ENCODE results near the gene SLIT1.

GRCh38 chr10:97007417-97007816, 178.3 kb downstream of the SLIT1 start:
- TF ChIP-seq CTCF (optimal IDR thresholded peaks at IDR 0.05 in 1 of 3, IDR thresholded peaks at IDR 0.05 in 1 of 3, conservative IDR thresholded peaks at IDR 0.05 in 1 of 3; ENCODE audit: extremely low read depth in 1 of 3, insufficient read depth in 2 of 3, low read length in 3 of 3) (no peak), EZH2 (IDR thresholded peaks at IDR 0.05; ENCODE audit: low read length) (no peak)

Measured in keratinocyte (primary cell).